Activated T-helper 1 cell treated with anti-CD3 and anti-CD28 coated beads, Interleukin-12 subunit alpha, Interleukin-12 subunit beta, Interleukin-2, Interleukin-4 antibody, amounts not matched to agents 30 ng/mL and 10 ng/mL and 1 ng/mL, durations not matched to agents 14 hours and 24 hours and 36 hours (primary cell): Measurements from ENCODE around the gene NEK10. TPM values are rescaled to one million over a fixed set of nuclear protein-coding genes. Genes with fewer than 3 reads are reported as not detected.

Experiments used
- DNase-seq: peaks from one replicate; pipeline ENCODE4 v3.0.0; 2021; ENCODE audit warnings: low spot score
- H3K27ac Mint-ChIP-seq: one replicate; pipeline ENCODE4 v1.8.0; 2021; ENCODE audit warnings: mild to moderate bottlenecking, mixed read lengths
- H3K27me3 Mint-ChIP-seq: one replicate; pipeline ENCODE4 v1.8.0; 2022; ENCODE audit warnings: mild to moderate bottlenecking, moderate library complexity, mixed read lengths; ENCODE audit not compliant: insufficient read depth
- H3K36me3 Mint-ChIP-seq: one replicate; pipeline ENCODE4 v1.8.0; 2021; ENCODE audit warnings: low read depth, mixed read lengths
- H3K4me1 Mint-ChIP-seq: one replicate; pipeline ENCODE4 v1.8.0; 2021; ENCODE audit warnings: low read depth, mixed read lengths
- H3K4me3 Mint-ChIP-seq: one replicate; pipeline ENCODE4 v1.8.0; 2021; ENCODE audit warnings: mild to moderate bottlenecking, moderate library complexity, mixed read lengths
- H3K9me3 Mint-ChIP-seq: one replicate; pipeline ENCODE4 v1.8.0; 2021; ENCODE audit warnings: mixed read lengths
- intact Hi-C: fragments of 100-400 bp; cut with micrococcal nuclease; formaldehyde crosslinking; loops from one replicate; pipeline ENCODE4 v1.15.1; 2024
- total RNA-seq: library from RNA; stranded (reverse); gene quantifications from 2 replicates; pipeline ENCODE4 v1.2.3, GENCODE V29; 2022

The NEK10 gene
- total RNA-seq, 1 donor from 2014 or later: 0.57 TPM

- Mint-ChIP-seq H3K27me3 (no peaks in the 10 kb centered on the region), H3K27ac (no peak overlapping the region), H3K36me3 (no peaks in the 10 kb centered on the region), H3K9me3 (no peaks in the 10 kb centered on the region), H3K4me3 (no peak overlapping the region), H3K4me1 (no peaks in the 10 kb centered on the region)
- no peak for DNase-seq
- intact Hi-C loops: no loop called here
Measured at GRCh38 chr3:27085829-27086730, 283.1 kb downstream of the NEK10 start.

- Mint-ChIP-seq H3K36me3 (no peaks in the 10 kb centered on the region), H3K4me3 (no peak overlapping the region), H3K9me3 (no peaks in the 10 kb centered on the region), H3K27ac (no peak overlapping the region), H3K4me1 (no peaks in the 10 kb centered on the region), H3K27me3 (no peaks in the 10 kb centered on the region)
- DNase-seq: no peak
- intact Hi-C loops: no loop called here
Measured at GRCh38 chr3:27081992-27082607, 287.1 kb downstream of the NEK10 start.

GRCh38 chr3:27081566-27081965, 287.6 kb downstream of the NEK10 start:
- Mint-ChIP-seq H3K36me3 (no peaks in the 10 kb centered on the region), H3K9me3 (no peaks in the 10 kb centered on the region), H3K4me1 (no peaks in the 10 kb centered on the region), H3K27me3 (no peaks in the 10 kb centered on the region), H3K4me3 (no peak overlapping the region), H3K27ac (no peak overlapping the region)
- DNase-seq: no peak
- intact Hi-C loops: no loop called here

GRCh38 chr3:27080258-27080525, 289.0 kb downstream of the NEK10 start:
- Mint-ChIP-seq H3K9me3 (no peaks in the 10 kb centered on the region), H3K4me3 (no peak overlapping the region), H3K27ac (no peak overlapping the region), H3K4me1 (no peaks in the 10 kb centered on the region), H3K27me3 (no peaks in the 10 kb centered on the region), H3K36me3 (no peaks in the 10 kb centered on the region)
- DNase-seq: no peak
- intact Hi-C loops: no loop called here

- intact Hi-C loops: no loop called here
- H3K4me3 Mint-ChIP-seq: no peak overlapping the region
- H3K27me3 Mint-ChIP-seq: no peaks in the 10 kb centered on the region
- no peaks in the 10 kb centered on the region for H3K9me3 Mint-ChIP-seq
- H3K36me3 Mint-ChIP-seq: no peaks in the 10 kb centered on the region
- H3K4me1 Mint-ChIP-seq: no peaks in the 10 kb centered on the region
- no peak overlapping the region for H3K27ac Mint-ChIP-seq
- no peak for DNase-seq
Measured at GRCh38 chr3:27079427-27080257, 289.5 kb downstream of the NEK10 start.

DNA sequence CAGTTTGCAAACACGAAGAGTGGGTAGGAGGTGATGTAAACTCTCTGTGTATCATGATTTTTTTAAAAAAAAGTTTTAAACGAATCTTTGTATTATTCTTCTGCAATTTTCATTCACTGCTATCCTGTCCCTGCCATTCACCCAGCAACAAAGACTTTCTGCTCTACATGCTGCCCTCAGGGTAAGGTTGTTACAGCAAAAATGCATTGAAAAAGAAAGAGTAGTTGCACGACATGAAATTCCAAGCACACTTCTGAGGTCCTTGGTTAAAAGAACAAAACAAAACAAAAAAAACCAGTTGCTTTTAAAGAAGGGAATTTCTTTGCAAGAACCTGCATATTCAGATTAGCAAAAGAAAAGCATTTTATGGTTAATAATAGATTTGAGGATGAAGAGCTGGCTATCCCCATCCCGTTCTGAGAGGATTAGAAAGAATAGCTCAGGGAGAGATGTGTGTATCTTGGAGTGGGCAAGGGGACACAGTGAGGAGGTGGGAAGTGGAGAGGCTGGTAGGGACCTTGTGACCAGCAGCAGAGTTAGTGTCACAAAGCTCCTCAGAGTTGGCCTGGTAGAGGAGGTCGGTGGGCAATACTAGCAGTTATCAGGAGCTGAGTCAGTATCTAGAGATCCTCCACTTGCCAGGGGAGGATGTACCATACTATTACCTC, 290.8 kb downstream of the NEK10 start:
- H3K4me3 Mint-ChIP-seq: no peak overlapping the region
- no peaks in the 10 kb centered on the region for H3K27me3 Mint-ChIP-seq
- H3K27ac Mint-ChIP-seq: no peak overlapping the region
- intact Hi-C loops: no loop called here
- no peaks in the 10 kb centered on the region for H3K36me3 Mint-ChIP-seq
- no peaks in the 10 kb centered on the region for H3K9me3 Mint-ChIP-seq
- no peaks in the 10 kb centered on the region for H3K4me1 Mint-ChIP-seq
- DNase-seq: no peak

DNA sequence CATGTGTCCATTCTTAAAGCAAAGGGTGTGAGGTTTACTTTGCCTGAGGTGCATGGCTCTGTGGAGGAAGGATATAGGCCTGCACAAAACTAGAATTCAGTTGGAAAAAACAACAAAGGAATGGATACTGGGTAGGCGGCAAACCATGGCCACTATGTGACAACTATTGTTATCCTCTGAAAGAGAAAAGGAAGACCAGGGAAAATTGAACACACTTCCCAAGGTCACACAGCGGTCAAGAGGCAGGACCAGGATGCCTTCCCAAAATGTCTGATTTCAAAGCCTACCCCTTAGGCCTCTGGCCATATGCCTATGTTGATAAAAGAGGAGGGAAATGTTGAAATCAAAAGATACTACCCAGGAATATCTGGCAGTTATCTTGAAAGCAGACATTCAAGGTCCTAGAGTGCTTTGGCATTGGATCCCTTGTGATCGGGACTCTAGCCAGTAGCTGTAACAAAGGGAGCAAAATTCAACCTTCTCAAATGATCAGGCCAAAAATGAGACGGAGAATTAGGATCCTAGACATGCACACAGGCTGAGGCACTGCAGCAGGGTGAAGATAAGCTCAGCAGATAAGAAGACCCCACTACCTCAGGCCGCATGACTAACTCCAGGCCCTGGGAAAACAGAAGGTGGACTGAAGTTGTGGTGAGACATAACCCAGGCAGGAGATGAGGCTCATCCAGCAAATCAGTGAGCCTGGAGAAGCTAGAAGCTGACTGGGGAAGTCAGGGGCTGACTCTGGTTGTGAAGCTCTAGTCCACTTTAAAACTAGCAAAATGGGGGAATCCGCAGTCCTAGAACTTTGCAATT, 292.2 kb downstream of the NEK10 start:
- Mint-ChIP-seq H3K36me3 (no peaks in the 10 kb centered on the region), H3K9me3 (no peaks in the 10 kb centered on the region), H3K27me3 (no peaks in the 10 kb centered on the region), H3K27ac (no peak overlapping the region), H3K4me1 (no peaks in the 10 kb centered on the region), H3K4me3 (no peak overlapping the region)
- intact Hi-C loops: no loop called here
- DNase-seq: no peak

DNA sequence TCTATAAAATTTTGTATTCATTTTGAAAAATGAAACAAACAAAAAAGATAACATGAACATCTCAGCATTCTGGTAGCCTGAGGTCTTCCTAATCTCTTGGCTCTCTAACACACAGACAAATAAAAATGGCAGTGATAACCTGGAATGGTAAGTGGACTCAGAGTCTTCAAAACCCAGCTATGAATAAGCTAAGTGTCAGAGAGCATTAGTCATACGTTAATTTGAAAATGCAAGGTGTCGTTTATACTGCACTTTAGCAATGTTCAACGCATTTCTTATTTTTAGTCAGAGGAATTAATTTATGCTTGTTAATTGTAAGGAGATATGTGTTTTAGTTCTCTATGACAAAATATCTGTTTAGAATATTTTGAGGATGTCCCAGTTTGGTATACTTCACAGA, 294.3 kb downstream of the NEK10 start:
- H3K27ac Mint-ChIP-seq: no peak overlapping the region
- no peaks in the 10 kb centered on the region for H3K36me3 Mint-ChIP-seq
- DNase-seq: no peak
- H3K4me3 Mint-ChIP-seq: no peak overlapping the region
- no peaks in the 10 kb centered on the region for H3K27me3 Mint-ChIP-seq
- no peaks in the 10 kb centered on the region for H3K9me3 Mint-ChIP-seq
- intact Hi-C loops: no loop called here
- no peaks in the 10 kb centered on the region for H3K4me1 Mint-ChIP-seq

DNA sequence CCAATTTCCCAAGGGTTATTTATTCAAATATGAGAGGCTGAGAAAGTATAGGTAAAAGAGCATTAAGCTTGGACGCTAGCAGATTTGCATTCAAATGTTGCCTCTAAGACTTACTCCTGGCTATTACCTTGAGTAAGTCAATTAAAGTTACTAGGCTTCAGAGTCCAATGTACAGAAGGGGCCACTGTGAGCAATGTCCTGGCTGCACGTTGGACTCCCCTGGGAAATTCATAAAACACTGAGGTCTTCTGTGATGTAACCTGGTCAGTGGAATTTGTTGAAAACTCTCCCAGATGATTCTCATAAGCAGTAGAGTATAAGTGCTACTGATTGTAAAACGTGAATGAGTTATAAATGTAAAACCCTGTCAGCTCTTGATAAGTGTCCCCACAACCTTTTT, 295.3 kb downstream of the NEK10 start:
- no peak overlapping the region for H3K4me3 Mint-ChIP-seq
- H3K27ac Mint-ChIP-seq: no peak overlapping the region
- no peak for DNase-seq
- no peaks in the 10 kb centered on the region for H3K9me3 Mint-ChIP-seq
- H3K36me3 Mint-ChIP-seq: no peaks in the 10 kb centered on the region
- intact Hi-C loops: no loop called here
- H3K4me1 Mint-ChIP-seq: no peaks in the 10 kb centered on the region
- H3K27me3 Mint-ChIP-seq: no peaks in the 10 kb centered on the region

DNA sequence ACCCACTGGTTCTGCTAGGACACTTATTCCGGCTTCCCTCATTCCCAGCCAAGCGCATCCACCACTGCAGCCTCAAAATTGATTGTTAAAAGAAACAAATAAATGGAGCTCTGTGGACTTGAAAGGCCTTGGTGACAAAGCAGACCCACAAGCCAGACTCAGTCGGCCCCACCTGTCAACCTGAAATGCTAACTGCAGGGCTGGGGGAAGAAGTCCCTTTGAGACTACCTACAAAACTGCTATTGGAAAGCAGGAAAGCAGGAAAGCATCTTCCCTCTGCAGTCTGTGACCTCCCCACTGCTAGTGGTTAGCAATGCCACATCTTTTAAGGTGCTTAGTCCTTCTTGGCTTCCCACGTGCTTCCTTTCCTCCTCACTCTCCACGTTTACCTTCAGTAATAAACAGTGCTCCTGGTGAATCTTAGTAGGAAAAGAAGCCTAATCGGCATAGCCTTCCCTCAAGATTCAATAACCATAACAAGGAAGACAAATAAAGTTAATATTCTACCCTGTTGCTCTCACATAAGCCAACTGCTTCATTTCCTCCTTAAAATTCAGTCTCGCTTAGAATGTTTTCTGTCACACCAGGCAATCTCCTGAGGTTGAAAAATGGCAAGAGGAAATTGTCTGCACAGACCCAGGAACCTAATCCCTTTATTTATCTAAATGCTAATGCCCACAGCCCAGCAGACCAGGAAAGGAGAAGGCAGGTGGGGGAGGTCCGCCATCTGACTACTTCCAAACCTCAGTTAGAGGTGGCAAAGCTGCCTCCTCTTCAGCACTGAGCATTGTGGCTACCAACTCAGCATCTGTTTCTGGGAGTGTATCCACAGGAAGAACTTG, 296.2 kb downstream of the NEK10 start:
- no peaks in the 10 kb centered on the region for H3K36me3 Mint-ChIP-seq
- intact Hi-C loops: no loop called here
- H3K4me1 Mint-ChIP-seq: no peaks in the 10 kb centered on the region

DNA sequence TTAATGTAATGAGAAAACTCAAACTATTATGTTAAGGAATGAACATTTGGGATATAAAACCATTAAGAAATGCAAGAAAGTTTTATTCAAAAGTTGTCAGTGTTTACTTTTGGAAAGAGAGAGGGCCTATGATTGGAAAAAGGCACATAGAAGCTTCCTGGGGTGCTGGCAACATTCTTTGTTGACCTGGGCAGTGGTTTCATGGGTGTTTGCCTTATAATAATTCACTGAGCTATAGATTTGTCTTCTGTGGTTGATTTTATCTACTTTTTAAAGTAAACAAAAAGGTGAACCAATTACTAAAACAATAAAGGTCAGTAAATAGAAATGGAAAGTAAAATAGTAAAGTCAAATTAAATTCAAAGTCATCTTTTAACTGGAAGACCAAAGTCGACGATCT, 308.8 kb downstream of the NEK10 start:
- H3K4me1 Mint-ChIP-seq: no peaks in the 10 kb centered on the region
- H3K27me3 Mint-ChIP-seq: no peaks in the 10 kb centered on the region
- no peaks in the 10 kb centered on the region for H3K36me3 Mint-ChIP-seq
- no peak overlapping the region for H3K27ac Mint-ChIP-seq
- no peak overlapping the region for H3K4me3 Mint-ChIP-seq
- DNase-seq: no peak
- intact Hi-C loops: no loop called here
- H3K9me3 Mint-ChIP-seq: no peaks in the 10 kb centered on the region

More for the DNA sequence above, 296.2 kb downstream of the NEK10 start:
- DNase-seq: no peak
- Mint-ChIP-seq H3K9me3 (no peaks in the 10 kb centered on the region), H3K27me3 (no peaks in the 10 kb centered on the region), H3K4me3 (no peak overlapping the region), H3K27ac (no peak overlapping the region)
